Measurements from ENCODE around the gene DNAH10.
"Not testable (repeated sequence)": the region's sequence is repeated elsewhere in the genome, so short reads cannot be mapped to it uniquely, and the experiment has no call there.

DNAH10 gene

GRCh38 chr12:123903301-123904065 lies 141.4 kb downstream of the DNAH10 start:
- H3K36me3 ChIP-seq (ENCODE audit: insufficient read depth, low read length), result no peaks in the 10 kb centered on the region
- no peak overlapping the region for H3K9ac ChIP-seq (ENCODE audit: low read length)
- no peaks in the 10 kb centered on the region for H3K4me1 ChIP-seq (ENCODE audit: insufficient read depth, low read length)
- no peak overlapping the region for H3K4me3 ChIP-seq (ENCODE audit: low read depth in 1 of 2, low read length in 2 of 2)
- H3K27me3 ChIP-seq (ENCODE audit: control insufficient read depth in 1 of 2, insufficient read depth in 2 of 2, low read length in 2 of 2), result no peaks in the 10 kb centered on the region
- no peak overlapping the region for H3K27ac ChIP-seq (ENCODE audit: low read depth, low read length)
- no peaks in the 10 kb centered on the region for H3K9me3 ChIP-seq (ENCODE audit: low read length)

GRCh38 chr12:123905319-123905925 lies 143.3 kb downstream of the DNAH10 start:
- Histone ChIP-seq H3K4me3 (ENCODE audit: low read depth in 1 of 2, low read length in 2 of 2) (no peak overlapping the region), H3K9ac (ENCODE audit: low read length) (no peak overlapping the region), H3K36me3 (ENCODE audit: insufficient read depth, low read length) (no peaks in the 10 kb centered on the region), H3K4me1 (ENCODE audit: insufficient read depth, low read length) (no peaks in the 10 kb centered on the region), H3K9me3 (ENCODE audit: low read length) (no peaks in the 10 kb centered on the region), H3K27me3 (ENCODE audit: control insufficient read depth in 1 of 2, insufficient read depth in 2 of 2, low read length in 2 of 2) (no peaks in the 10 kb centered on the region), H3K27ac (ENCODE audit: low read depth, low read length) (no peak overlapping the region)

- no peaks in the 10 kb centered on the region for H3K4me1 ChIP-seq (ENCODE audit: insufficient read depth, low read length)
- no peaks in the 10 kb centered on the region for H3K27me3 ChIP-seq (ENCODE audit: control insufficient read depth in 1 of 2, insufficient read depth in 2 of 2, low read length in 2 of 2)
- no peak overlapping the region for H3K9ac ChIP-seq (ENCODE audit: low read length)
- no peak overlapping the region for H3K27ac ChIP-seq (ENCODE audit: low read depth, low read length)
- H3K9me3 ChIP-seq (ENCODE audit: low read length), result no peaks in the 10 kb centered on the region
- no peak overlapping the region for H3K4me3 ChIP-seq (ENCODE audit: low read depth in 1 of 2, low read length in 2 of 2)
- H3K36me3 ChIP-seq (ENCODE audit: insufficient read depth, low read length), result no peaks in the 10 kb centered on the region
Observed at GRCh38 chr12:123906711-123907420, 144.8 kb downstream of the DNAH10 start.

GRCh38 chr12:123907726-123908476 lies 145.8 kb downstream of the DNAH10 start:
- Histone ChIP-seq H3K27me3 (ENCODE audit: control insufficient read depth in 1 of 2, insufficient read depth in 2 of 2, low read length in 2 of 2) (no peaks in the 10 kb centered on the region), H3K36me3 (ENCODE audit: insufficient read depth, low read length) (no peaks in the 10 kb centered on the region), H3K4me1 (ENCODE audit: insufficient read depth, low read length) (no peaks in the 10 kb centered on the region), H3K9ac (ENCODE audit: low read length) (no peak overlapping the region), H3K9me3 (ENCODE audit: low read length) (no peaks in the 10 kb centered on the region), H3K4me3 (ENCODE audit: low read depth in 1 of 2, low read length in 2 of 2) (no peak overlapping the region), H3K27ac (ENCODE audit: low read depth, low read length) (no peak overlapping the region)

- no peak overlapping the region for H3K27ac ChIP-seq (ENCODE audit: low read depth, low read length)
- no peaks in the 10 kb centered on the region for H3K4me1 ChIP-seq (ENCODE audit: insufficient read depth, low read length)
- H3K4me3 ChIP-seq (ENCODE audit: low read depth in 1 of 2, low read length in 2 of 2), result no peak overlapping the region
- no peak overlapping the region for H3K9ac ChIP-seq (ENCODE audit: low read length)
- no peaks in the 10 kb centered on the region for H3K9me3 ChIP-seq (ENCODE audit: low read length)
- no peaks in the 10 kb centered on the region for H3K27me3 ChIP-seq (ENCODE audit: control insufficient read depth in 1 of 2, insufficient read depth in 2 of 2, low read length in 2 of 2)
- H3K36me3 ChIP-seq (ENCODE audit: insufficient read depth, low read length), result no peaks in the 10 kb centered on the region
Observed at GRCh38 chr12:123908884-123909725, 147.0 kb downstream of the DNAH10 start.

GRCh38 chr12:123910057-123910456 lies 148.0 kb downstream of the DNAH10 start:
- H3K9me3 ChIP-seq (ENCODE audit: low read length), result no peaks in the 10 kb centered on the region
- no peaks in the 10 kb centered on the region for H3K27me3 ChIP-seq (ENCODE audit: control insufficient read depth in 1 of 2, insufficient read depth in 2 of 2, low read length in 2 of 2)
- H3K9ac ChIP-seq (ENCODE audit: low read length), result no peak overlapping the region
- H3K36me3 ChIP-seq (ENCODE audit: insufficient read depth, low read length), result no peaks in the 10 kb centered on the region
- no peaks in the 10 kb centered on the region for H3K4me1 ChIP-seq (ENCODE audit: insufficient read depth, low read length)
- no peak overlapping the region for H3K4me3 ChIP-seq (ENCODE audit: low read depth in 1 of 2, low read length in 2 of 2)
- no peak overlapping the region for H3K27ac ChIP-seq (ENCODE audit: low read depth, low read length)

GRCh38 chr12:123910761-123911193 lies 148.7 kb downstream of the DNAH10 start:
- H3K4me3 ChIP-seq (ENCODE audit: low read depth in 1 of 2, low read length in 2 of 2), result no peak overlapping the region
- no peaks in the 10 kb centered on the region for H3K36me3 ChIP-seq (ENCODE audit: insufficient read depth, low read length)
- no peaks in the 10 kb centered on the region for H3K9me3 ChIP-seq (ENCODE audit: low read length)
- no peak overlapping the region for H3K27ac ChIP-seq (ENCODE audit: low read depth, low read length)
- no peaks in the 10 kb centered on the region for H3K4me1 ChIP-seq (ENCODE audit: insufficient read depth, low read length)
- H3K27me3 ChIP-seq (ENCODE audit: control insufficient read depth in 1 of 2, insufficient read depth in 2 of 2, low read length in 2 of 2), result no peaks in the 10 kb centered on the region
- no peak overlapping the region for H3K9ac ChIP-seq (ENCODE audit: low read length)

- not testable (repeated sequence) for H3K4me1 ChIP-seq (ENCODE audit: insufficient read depth, low read length); H3K9ac ChIP-seq (ENCODE audit: low read length); H3K27me3 ChIP-seq (ENCODE audit: control insufficient read depth in 1 of 2, insufficient read depth in 2 of 2, low read length in 2 of 2); H3K4me3 ChIP-seq (ENCODE audit: low read depth in 1 of 2, low read length in 2 of 2); H3K36me3 ChIP-seq (ENCODE audit: insufficient read depth, low read length); H3K27ac ChIP-seq (ENCODE audit: low read depth, low read length); H3K9me3 ChIP-seq (ENCODE audit: low read length)
Observed at GRCh38 chr12:123911672-123912409, 149.7 kb downstream of the DNAH10 start.

- Histone ChIP-seq H3K9me3 (ENCODE audit: low read length) (no peaks in the 10 kb centered on the region), H3K27me3 (ENCODE audit: control insufficient read depth in 1 of 2, insufficient read depth in 2 of 2, low read length in 2 of 2) (no peaks in the 10 kb centered on the region), H3K4me1 (ENCODE audit: insufficient read depth, low read length) (no peaks in the 10 kb centered on the region)
Observed at GRCh38 chr12:123912415-123913380, 150.6 kb downstream of the DNAH10 start.

More at GRCh38 chr12:123912415-123913380, 150.6 kb downstream of the DNAH10 start:
- Histone ChIP-seq H3K27ac (ENCODE audit: low read depth, low read length) (no peak overlapping the region), H3K9ac (ENCODE audit: low read length) (no peak overlapping the region), H3K4me3 (ENCODE audit: low read depth in 1 of 2, low read length in 2 of 2) (no peak overlapping the region), H3K36me3 (ENCODE audit: insufficient read depth, low read length) (no peaks in the 10 kb centered on the region)
